Mesenchymal stem cell (in vitro differentiated cells and primary cell): ENCODE measurements around the gene CENPX.

ENCODE experiments used
- DNase-seq: peaks from one replicate; pipeline ENCODE4 v3.0.0-alpha.2; 2013
- H2AFZ ChIP-seq: one replicate; pipeline ENCODE4 v1.6.1; 2013; ENCODE audit warnings: low read depth, mild to moderate bottlenecking, control low read depth, inconsistent platforms, low read length, moderate library complexity
- H2AK5ac ChIP-seq: 2 replicates; pipeline ENCODE4 v1.6.1; 2013; ENCODE audit warnings: low read length, moderate library complexity, mild to moderate bottlenecking, inconsistent platforms; ENCODE audit not compliant: severe bottlenecking
- H2BK120ac ChIP-seq: one replicate; pipeline ENCODE4 v1.6.1; 2013; ENCODE audit warnings: low read depth, mild to moderate bottlenecking, inconsistent platforms, low read length, moderate library complexity
- H2BK12ac ChIP-seq, 2 experiments: one replicate each; pipeline ENCODE4 v1.6.1; 2013; ENCODE audit warnings: inconsistent platforms in 2 of 2, low read length in 2 of 2, mild to moderate bottlenecking in 2 of 2, moderate library complexity in 2 of 2, control low read depth in 1 of 2
- H2BK15ac ChIP-seq: one replicate; pipeline ENCODE4 v1.6.1; 2013; ENCODE audit warnings: mild to moderate bottlenecking, low read depth, inconsistent platforms; ENCODE audit not compliant: poor library complexity, severe bottlenecking
- H2BK5ac ChIP-seq: 2 replicates; pipeline ENCODE4 v1.6.1; 2013; ENCODE audit warnings: low read depth, mild to moderate bottlenecking, low read length, control low read depth, inconsistent platforms; ENCODE audit not compliant: poor library complexity, severe bottlenecking
- H3K14ac ChIP-seq, 2 experiments: one replicate each; pipeline ENCODE4 v1.6.1; 2013; ENCODE audit warnings: inconsistent platforms in 2 of 2, low read length in 2 of 2, control low read depth in 1 of 2, mild to moderate bottlenecking in 1 of 2, moderate library complexity in 1 of 2
- H3K18ac ChIP-seq, 2 experiments: one replicate each; pipeline ENCODE4 v1.6.1; 2013; ENCODE audit warnings: inconsistent platforms in 2 of 2, low read length in 2 of 2, control low read depth in 1 of 2, low read depth in 1 of 2, mild to moderate bottlenecking in 1 of 2
- H3K23ac ChIP-seq, 2 experiments: one replicate each; pipeline ENCODE4 v1.6.1; 2013; ENCODE audit warnings: inconsistent platforms in 2 of 2, low read length in 2 of 2, mild to moderate bottlenecking in 2 of 2, moderate library complexity in 2 of 2, control low read depth in 1 of 2
- H3K27ac ChIP-seq: 2 replicates; pipeline ENCODE4 v1.5.1; 2013; ENCODE audit warnings: mild to moderate bottlenecking, moderate library complexity, low read length, control low read depth, inconsistent platforms; ENCODE audit not compliant: poor library complexity, severe bottlenecking
- H3K27me3 ChIP-seq, 2 experiments: 2 replicates each; pipeline versions ENCODE4 v1.6.1 to v1.7.0; 2013; ENCODE audit warnings: low read length in 2 of 2, mild to moderate bottlenecking in 2 of 2, moderate library complexity in 2 of 2, control low read depth in 1 of 2, inconsistent platforms in 1 of 2; ENCODE audit not compliant: control insufficient read depth in 1 of 2, insufficient read depth in 1 of 2
- H3K36me3 ChIP-seq, 2 experiments: 2 replicates each; pipeline versions ENCODE4 v1.6.1 to v1.7.0; 2013; ENCODE audit warnings: low read length in 2 of 2, control low read depth in 1 of 2, inconsistent platforms in 1 of 2, low read depth in 1 of 2, mild to moderate bottlenecking in 1 of 2; ENCODE audit not compliant: insufficient read depth in 2 of 2, control insufficient read depth in 1 of 2
- H3K4ac ChIP-seq, 2 experiments: one replicate each; pipeline ENCODE4 v1.6.1; 2013; ENCODE audit warnings: inconsistent platforms in 2 of 2, low read length in 2 of 2, mild to moderate bottlenecking in 2 of 2, moderate library complexity in 2 of 2, control low read depth in 1 of 2, low read depth in 1 of 2
- H3K4me1 ChIP-seq: 2 replicates; pipeline ENCODE4 v1.6.1; 2013; ENCODE audit warnings: low read depth, low read length, control low read depth; ENCODE audit not compliant: control insufficient read depth, insufficient read depth
- H3K4me2 ChIP-seq: 2 replicates; pipeline ENCODE4 v1.6.1; 2013; ENCODE audit warnings: low read length, mild to moderate bottlenecking, inconsistent platforms; ENCODE audit not compliant: poor library complexity, severe bottlenecking
- H3K4me3 ChIP-seq, 2 experiments: 2 replicates each; pipeline versions ENCODE4 v1.5.1 to v1.7.0; 2013; ENCODE audit warnings: low read length in 2 of 2, mild to moderate bottlenecking in 2 of 2, control low read depth in 1 of 2, low read depth in 1 of 2; ENCODE audit not compliant: insufficient read depth in 1 of 2
- H3K79me1 ChIP-seq: replicated peaks from 2 replicates; pipeline ENCODE4 v1.6.1; 2013; ENCODE audit warnings: mild to moderate bottlenecking, control low read depth, low read length, inconsistent platforms; ENCODE audit not compliant: poor library complexity, severe bottlenecking
- H3K9ac ChIP-seq: 2 replicates; pipeline ENCODE4 v1.7.0; 2013; ENCODE audit warnings: mild to moderate bottlenecking, low read length, moderate library complexity
- H3K9me3 ChIP-seq: 2 replicates; pipeline ENCODE4 v1.7.0; 2013; ENCODE audit warnings: mild to moderate bottlenecking, low read length; ENCODE audit not compliant: control insufficient read depth
- H4K8ac ChIP-seq: one replicate; pipeline ENCODE4 v1.6.1; 2013; ENCODE audit warnings: inconsistent platforms, mild to moderate bottlenecking, low read length, moderate library complexity
- H4K91ac ChIP-seq: one replicate; pipeline ENCODE4 v1.6.1; 2013; ENCODE audit warnings: mild to moderate bottlenecking, low read length, inconsistent platforms
- WGBS: methylation state at CpG from one replicate; pipeline ENCODE4 v1.1.7; 2013; ENCODE audit warnings: mixed read lengths; 5-methylcytosine and 5-hydroxymethylcytosine counted together

The CENPX gene

GRCh38 chr17:82009413-82009812 lies 13.3 kb downstream of the CENPX start:
- Histone ChIP-seq H3K23ac (no peak overlapping the region), H2AK5ac (no peak overlapping the region), H4K8ac (no peak overlapping the region), H3K4me1 (peaks cover 51% of the 10 kb centered on the region), H3K9ac (no peak overlapping the region), H4K91ac (no peak overlapping the region), H3K9me3 (no peaks in the 10 kb centered on the region), H3K14ac (no peak overlapping the region), H2BK5ac (no peak overlapping the region), H2BK120ac (no peak overlapping the region), H2BK15ac (no peak overlapping the region), H3K79me1 (peaks cover 6% of the 10 kb centered on the region), H3K36me3 (peaks cover 0 to 62% of the 10 kb centered on the region in 2 experiments), H2BK12ac (no peak overlapping the region), H2AFZ (no peak overlapping the region), H3K4me2 (no peak overlapping the region), H3K27ac (no peak overlapping the region), H3K4me3 (no peak overlapping the region), H3K27me3 (no peaks in the 10 kb centered on the region), H3K18ac (no peak overlapping the region), H3K4ac (no peak overlapping the region)
- WGBS = 91% methylated on average over 15 of the region's 15 CpGs
- DNase-seq = no peak

- Histone ChIP-seq H3K9me3 (no peaks in the 10 kb centered on the region), H2BK12ac (no peak overlapping the region), H4K91ac (no peak overlapping the region), H3K27me3 (no peaks in the 10 kb centered on the region), H2AFZ (no peak overlapping the region), H3K79me1 (peaks cover 6% of the 10 kb centered on the region), H3K4ac (no peak overlapping the region), H3K23ac (no peak overlapping the region), H3K4me2 (no peak overlapping the region), H3K14ac (no peak overlapping the region), H4K8ac (no peak overlapping the region), H3K4me1 (peaks cover 55% of the 10 kb centered on the region), H2AK5ac (no peak overlapping the region), H2BK120ac (no peak overlapping the region), H3K9ac (no peak overlapping the region), H3K27ac (no peak overlapping the region), H3K36me3 (peaks cover 0 to 57% of the 10 kb centered on the region in 2 experiments), H3K18ac (no peak overlapping the region), H3K4me3 (no peak overlapping the region), H2BK15ac (peak overlapping the region; percentile 9), H2BK5ac (no peak overlapping the region)
- DNase-seq = no peak
- 98% methylated on average over 28 of the region's 28 CpGs for WGBS
Measured at GRCh38 chr17:82008941-82009405, 13.7 kb downstream of the CENPX start.

- no peak overlapping the region for H4K8ac ChIP-seq
- H3K4me3 ChIP-seq = no peak overlapping the region
- H4K91ac ChIP-seq = peak overlapping the region; percentile 29
- no peak overlapping the region for H3K9ac ChIP-seq
- no peak for DNase-seq
- no peak overlapping the region for H3K18ac ChIP-seq
- no peaks in the 10 kb centered on the region for H3K9me3 ChIP-seq
- H3K27ac ChIP-seq = no peak overlapping the region
- no peak overlapping the region for H3K4ac ChIP-seq
- no peak overlapping the region for H3K23ac ChIP-seq
- H2BK15ac ChIP-seq = peak overlapping the region; percentile 12
- no peaks in the 10 kb centered on the region for H3K27me3 ChIP-seq
- H2BK12ac ChIP-seq = no peak overlapping the region
- 94% methylated on average over 26 of the region's 26 CpGs for WGBS
- H3K79me1 ChIP-seq = peaks cover 6% of the 10 kb centered on the region
- peak overlapping the region; percentile 17 for H2AK5ac ChIP-seq
- H3K4me1 ChIP-seq = peaks cover 59% of the 10 kb centered on the region
- H3K4me2 ChIP-seq = no peak overlapping the region
- no peak overlapping the region for H2AFZ ChIP-seq
- no peak overlapping the region for H3K14ac ChIP-seq
- peaks cover 0 to 52% of the 10 kb centered on the region in 2 experiments for H3K36me3 ChIP-seq
- no peak overlapping the region for H2BK120ac ChIP-seq
- H2BK5ac ChIP-seq = no peak overlapping the region
Measured at GRCh38 chr17:82008258-82008940, 14.3 kb downstream of the CENPX start.

GRCh38 chr17:82007495-82008257 lies 15.0 kb downstream of the CENPX start:
- no peak overlapping the region for H3K4ac ChIP-seq
- no peak overlapping the region for H3K4me3 ChIP-seq
- peak overlapping the region; percentile 51 for H2AK5ac ChIP-seq
- no peak overlapping the region for H3K23ac ChIP-seq
- H4K91ac ChIP-seq = peak overlapping the region; percentile 29
- H3K4me1 ChIP-seq = peaks cover 62% of the 10 kb centered on the region
- no peak for DNase-seq
- peaks cover 0 to 45% of the 10 kb centered on the region in 2 experiments for H3K36me3 ChIP-seq
- peak overlapping the region; percentile 33 for H3K4me2 ChIP-seq
- no peak overlapping the region for H3K9ac ChIP-seq
- H3K18ac ChIP-seq = no peak overlapping the region
- H3K9me3 ChIP-seq = no peaks in the 10 kb centered on the region
- peak overlapping the region; percentile 76 for H4K8ac ChIP-seq
- 87% methylated on average over 30 of the region's 30 CpGs for WGBS
- H3K14ac ChIP-seq = peak overlapping the region in 1 of 2 experiments; percentile 36
- peaks cover 6% of the 10 kb centered on the region for H3K79me1 ChIP-seq
- H3K27me3 ChIP-seq = no peaks in the 10 kb centered on the region
- no peak overlapping the region for H2BK120ac ChIP-seq
- H3K27ac ChIP-seq = no peak overlapping the region
- no peak overlapping the region for H2BK12ac ChIP-seq
- H2BK15ac ChIP-seq = no peak overlapping the region
- peak overlapping the region; percentile 33 for H2BK5ac ChIP-seq
- no peak overlapping the region for H2AFZ ChIP-seq
